Measurements from ENCODE around the gene ADCY9.

DNA sequence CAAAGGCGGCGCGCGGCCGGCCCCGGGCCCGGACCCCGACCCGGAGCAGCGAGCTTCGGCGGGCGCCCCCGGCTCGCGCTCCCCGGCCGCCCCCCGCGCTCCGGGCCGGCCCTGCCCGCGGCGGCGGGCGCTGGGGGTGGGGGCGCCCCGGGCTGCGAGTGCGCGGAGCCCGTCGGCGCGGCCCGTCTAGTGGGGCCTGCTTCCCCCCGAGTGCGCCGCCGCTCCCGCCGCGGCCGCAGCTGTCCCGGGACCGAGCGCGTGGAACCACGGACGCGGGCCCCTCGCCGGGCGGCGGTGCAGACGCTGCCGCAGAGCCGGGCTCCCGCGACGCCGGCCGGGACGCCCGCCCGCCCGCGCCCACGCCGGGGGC is 308 bp downstream of the ADCY9 start:
- TF ChIP-seq CTCF (IDR thresholded peaks at IDR 0.05 in 8 of 11, conservative IDR thresholded peaks at IDR 0.05 in 3 of 11), result no peak
- no peak for TF ChIP-seq POLR2AphosphoS5 (IDR thresholded peaks at IDR 0.05)

Measured in spleen (tissue), 7 donors.